HepG2 (cell line): ENCODE data around the gene PGAP3. TPM values are rescaled to one million over a fixed set of nuclear protein-coding genes. Genes with fewer than 3 reads are reported as not detected.

ENCODE experiments used
- EZH2 ChIP-seq: conservative IDR thresholded peaks from 2 replicates; pipeline ENCODE4 v1.6.1; 2012; ENCODE audit warnings: mild to moderate bottlenecking, low read depth, low read length, moderate library complexity
- NCOR1 ChIP-seq: fragments of 200-600 bp; sonication (generic); IDR thresholded peaks from 2 replicates; pipeline ENCODE4 v1.7.0; 2017; ENCODE audit warnings: antibody characterized with exemption, low read length, borderline replicate concordance
- NR0B2 ChIP-seq: sonication (generic); formaldehyde crosslinking; IDR thresholded peaks from 2 replicates; pipeline ENCODE4 v1.4.0; 2020; ENCODE audit warnings: mild to moderate bottlenecking, missing genetic modification reagents
- PHF20 ChIP-seq: sonication (generic); formaldehyde crosslinking; IDR thresholded peaks from 2 replicates; pipeline ENCODE4 v1.5.0; 2020; ENCODE audit warnings: mild to moderate bottlenecking, missing genetic modification reagents
- RXRA ChIP-seq: sonication (generic); formaldehyde crosslinking; IDR thresholded peaks from 2 replicates; pipeline ENCODE4 v1.5.1; 2020; ENCODE audit warnings: missing genetic modification reagents
- ZBTB10 ChIP-seq: sonication (generic); formaldehyde crosslinking; IDR thresholded peaks from 2 replicates; pipeline ENCODE4 v1.4.0; 2020; ENCODE audit warnings: missing genetic modification reagents, borderline replicate concordance
- ZBTB49 ChIP-seq: sonication (generic); formaldehyde crosslinking; IDR thresholded peaks from 2 replicates; pipeline ENCODE4 v1.4.0; 2020; ENCODE audit warnings: missing genetic modification reagents, borderline replicate concordance
- ZNF142 ChIP-seq: sonication (generic); formaldehyde crosslinking; IDR thresholded peaks from 2 replicates; pipeline ENCODE4 v1.4.0; 2020; ENCODE audit warnings: missing genetic modification reagents
- ZNF362 ChIP-seq: sonication (generic); formaldehyde crosslinking; IDR thresholded peaks from 2 replicates; pipeline ENCODE4 v1.4.0; 2020; ENCODE audit warnings: missing genetic modification reagents, mild to moderate bottlenecking, borderline replicate concordance
- ZNF44 ChIP-seq: sonication (generic); formaldehyde crosslinking; IDR thresholded peaks from 2 replicates; pipeline ENCODE4 v1.5.1; 2020; ENCODE audit warnings: mild to moderate bottlenecking, missing genetic modification reagents
- polyA plus RNA-seq, 8 experiments: library from polyadenylated mRNA; depleted of rRNA in 3 of 8; stranded (reverse) in 7 of 8; unstranded in 1 of 8; fragments of >200 nt; fragmentation: Illumina TruSeq in 4 of 8; extraction: Trizol in 4 of 8; gene quantifications; 2 replicates each; pipeline versions ENCODE4 v1.2.1 to v1.2.3, GENCODE V29; 2011 to 2016; ENCODE audit warnings: low read depth in 4 of 8, missing spikeins in 1 of 8, mixed read lengths in 1 of 8; ENCODE audit not compliant: insufficient read depth in 1 of 8
- total RNA-seq, 5 experiments: library from RNA; depleted of rRNA; stranded (reverse); fragments of >200 nt; fragmentation: Illumina TruSeq; extraction: Trizol; gene quantifications; 2 replicates each; pipeline ENCODE4 v1.2.3, GENCODE V29; 2016; ENCODE audit warnings: low read depth in 1 of 5
- TF ChIP-seq, protein P1 (sequence below): sonication (generic); formaldehyde crosslinking; conservative IDR thresholded peaks from 2 replicates; pipeline ENCODE4 v1.4.0; 2020; ENCODE audit warnings: missing genetic modification reagents

Gene PGAP3
- total and polyA plus RNA-seq, 2 of the 13 experiments (the other 11 are each of a cell fraction or from before 2014, with no cell fraction given): 11.9 to 14.6 TPM

DNA sequence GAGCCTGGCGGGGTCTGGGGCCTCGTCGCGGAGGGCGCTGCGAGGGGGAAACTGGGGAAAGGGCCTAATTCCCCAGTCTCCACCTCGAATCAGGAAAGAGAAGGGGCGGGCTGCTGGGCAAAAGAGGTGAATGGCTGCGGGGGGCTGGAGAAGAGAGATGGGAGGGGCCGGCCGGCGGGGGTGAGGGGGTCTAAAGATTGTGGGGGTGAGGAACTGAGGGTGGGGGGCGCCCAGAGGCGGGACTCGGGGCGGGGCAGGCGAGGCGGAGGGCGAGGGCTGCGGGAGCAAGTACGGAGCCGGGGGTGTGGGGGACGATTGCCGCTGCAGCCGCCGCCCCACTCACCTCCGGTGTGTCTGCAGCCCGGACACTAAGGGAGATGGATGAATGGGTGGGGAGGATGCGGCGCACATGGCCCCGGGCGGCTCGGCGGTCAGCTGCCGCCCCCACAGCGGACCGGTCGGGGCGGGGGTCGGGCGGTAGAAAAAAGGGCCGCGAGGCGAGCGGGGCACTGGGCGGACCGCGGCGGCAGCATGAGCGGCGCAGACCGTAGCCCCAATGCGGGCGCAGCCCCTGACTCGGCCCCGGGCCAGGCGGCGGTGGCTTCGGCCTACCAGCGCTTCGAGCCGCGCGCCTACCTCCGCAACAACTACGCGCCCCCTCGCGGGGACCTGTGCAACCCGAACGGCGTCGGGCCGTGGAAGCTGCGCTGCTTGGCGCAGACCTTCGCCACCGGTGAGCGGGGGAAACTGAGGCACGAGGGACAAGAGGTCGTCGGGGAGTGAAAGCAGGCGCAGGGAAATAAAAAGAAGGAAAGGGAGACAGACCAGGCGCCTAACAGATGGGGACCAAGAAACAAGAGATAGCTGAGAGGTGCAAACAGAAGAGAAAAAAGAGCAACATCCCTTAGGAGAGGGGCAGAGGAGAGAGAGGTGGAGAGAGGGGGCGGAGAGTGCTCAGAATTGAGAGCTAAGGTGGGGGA lies 19.6 kb downstream of the PGAP3 start, which contains the start of gene PNMT (continued):
- TF ChIP-seq, protein P1, sequence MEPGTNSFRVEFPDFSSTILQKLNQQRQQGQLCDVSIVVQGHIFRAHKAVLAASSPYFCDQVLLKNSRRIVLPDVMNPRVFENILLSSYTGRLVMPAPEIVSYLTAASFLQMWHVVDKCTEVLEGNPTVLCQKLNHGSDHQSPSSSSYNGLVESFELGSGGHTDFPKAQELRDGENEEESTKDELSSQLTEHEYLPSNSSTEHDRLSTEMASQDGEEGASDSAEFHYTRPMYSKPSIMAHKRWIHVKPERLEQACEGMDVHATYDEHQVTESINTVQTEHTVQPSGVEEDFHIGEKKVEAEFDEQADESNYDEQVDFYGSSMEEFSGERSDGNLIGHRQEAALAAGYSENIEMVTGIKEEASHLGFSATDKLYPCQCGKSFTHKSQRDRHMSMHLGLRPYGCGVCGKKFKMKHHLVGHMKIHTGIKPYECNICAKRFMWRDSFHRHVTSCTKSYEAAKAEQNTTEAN: no peak
- 0 out of 2 replicates have a peak, but pooled peaks have one; percentile 25 for TF ChIP-seq ZNF44 (CRISPR knock-in tag)
- TF ChIP-seq ZBTB49: 0 out of 2 replicates have a peak, but pooled peaks have one; percentile 59
- TF ChIP-seq NCOR1: no peak
- TF ChIP-seq RXRA (CRISPR knock-in tag): peak; percentile 73
- TF ChIP-seq NR0B2 (CRISPR knock-in tag): no peak
- no peak for TF ChIP-seq ZNF362 (CRISPR knock-in tag)
- TF ChIP-seq EZH2: peak; percentile 90
- TF ChIP-seq ZNF142 (CRISPR knock-in tag): peak; percentile 78; the same call in 1 of the 2 replicates
- 0 out of 2 replicates have a peak, but pooled peaks have one; percentile 13 for TF ChIP-seq PHF20 (CRISPR knock-in tag)
- 0 out of 2 replicates have a peak, but pooled peaks have one; percentile 37 for TF ChIP-seq ZBTB10
